Measurements from ENCODE around the gene EDA. TPM values are rescaled to one million over a fixed set of nuclear protein-coding genes. Genes with fewer than 3 reads are reported as not detected.

Gene EDA
- total RNA-seq, 5 donors from 2014 or later (not counting 1 experiment from before 2014, with no cell fraction given) = 5.0 to 12.1 (median 8.2) TPM

DNA sequence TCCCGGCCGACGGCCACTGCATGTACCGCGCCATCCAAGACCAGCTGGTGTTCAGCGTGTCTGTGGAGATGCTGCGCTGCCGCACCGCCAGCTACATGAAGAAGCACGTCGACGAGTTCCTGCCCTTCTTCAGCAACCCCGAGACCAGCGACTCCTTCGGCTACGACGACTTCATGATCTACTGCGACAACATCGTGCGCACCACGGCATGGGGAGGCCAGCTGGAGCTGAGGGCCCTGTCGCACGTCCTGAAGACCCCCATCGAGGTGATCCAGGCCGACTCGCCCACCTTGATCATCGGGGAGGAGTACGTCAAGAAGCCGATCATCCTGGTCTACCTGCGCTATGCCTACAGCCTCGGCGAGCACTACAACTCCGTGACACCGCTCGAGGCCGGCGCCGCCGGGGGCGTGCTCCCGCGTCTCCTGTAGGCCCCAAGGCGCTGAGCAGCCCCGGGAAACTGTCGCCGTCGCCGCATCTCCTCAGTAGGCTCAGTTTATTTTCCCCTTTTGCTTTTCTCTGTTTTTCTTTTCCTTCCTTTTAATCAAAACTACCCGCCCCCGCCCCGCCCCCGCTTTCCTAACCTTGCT, 447.1 kb downstream of the EDA start:
- H3K36me3 Mint-ChIP-seq = no peaks in the 10 kb centered on the region
- H3K4me1 Mint-ChIP-seq = no peaks in the 10 kb centered on the region
- ChIA-PET CTCF (interaction anchor here in 1 of 2 donors (0.6 kb wide), 1 partner anchor 1213 kb away, joined by 3 read pairs; no protein-coding TSS in a partner anchor), POLR2A (no interaction called here)
- Histone ChIP-seq H3K27ac (ENCODE audit: low read length) (no peak overlapping the region), H3K4me3 (ENCODE audit: control insufficient read depth in 1 of 2, extremely low read depth in 1 of 2, low read length in 1 of 2) (no peak overlapping the region), H3K36me3 (ENCODE audit: control insufficient read depth in 2 of 2, extremely low read depth in 1 of 2, insufficient read depth in 1 of 2, low read length in 1 of 2) (no peaks in the 10 kb centered on the region), H3K4me1 (ENCODE audit: control insufficient read depth in 1 of 2, extremely low read depth in 1 of 2, insufficient read depth in 2 of 2, low read length in 2 of 2) (no peaks in the 10 kb centered on the region), H3K9me3 (no peaks in the 10 kb centered on the region), H3K27me3 (replicated peaks in 1 of 2; ENCODE audit: control insufficient read depth in 2 of 2, extremely low read depth in 1 of 2, insufficient read depth in 2 of 2, low read length in 1 of 2) (no peaks in the 10 kb centered on the region)
- WGBS (ENCODE audit: insufficient coverage) = 95% methylated on average over 30 of the region's 52 CpGs
- DNase-seq (no peak), ATAC-seq (replicated peaks in 1 of 4) (no peak)
- no peaks in the 10 kb centered on the region for H3K9me3 Mint-ChIP-seq
- peaks cover 2 to 37% of the 10 kb centered on the region in 2 donors for H3K27me3 Mint-ChIP-seq
- no peak overlapping the region for H3K27ac Mint-ChIP-seq
- no peak overlapping the region for H3K4me3 Mint-ChIP-seq

DNA sequence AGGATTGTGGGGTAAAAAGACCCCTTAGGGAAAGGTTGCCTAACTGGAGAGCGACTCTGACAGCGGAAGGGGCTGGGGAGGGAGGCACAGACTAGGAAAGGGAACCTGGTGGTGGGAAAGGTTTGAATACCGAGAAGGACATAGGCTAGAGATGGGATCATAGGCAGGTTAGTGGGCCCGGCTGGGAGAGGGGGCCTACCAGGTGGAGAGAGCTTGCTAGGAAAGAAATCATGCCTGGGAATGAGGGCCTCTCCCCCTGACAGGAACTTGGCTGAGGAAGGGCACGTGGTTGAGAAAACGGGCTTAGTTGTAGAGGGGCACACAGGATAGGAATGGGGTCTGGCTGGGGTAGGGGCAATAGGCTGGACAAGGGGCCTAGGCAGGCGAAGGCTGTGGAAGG, 450.7 kb downstream of the EDA start:
- no peak overlapping the region for H3K4me3 ChIP-seq (ENCODE audit: control insufficient read depth in 1 of 2, extremely low read depth in 1 of 2, low read length in 1 of 2)
- H3K36me3 ChIP-seq (ENCODE audit: control insufficient read depth in 2 of 2, extremely low read depth in 1 of 2, insufficient read depth in 1 of 2, low read length in 1 of 2) = no peaks in the 10 kb centered on the region
- no peaks in the 10 kb centered on the region for H3K4me1 ChIP-seq (ENCODE audit: control insufficient read depth in 1 of 2, extremely low read depth in 1 of 2, insufficient read depth in 2 of 2, low read length in 2 of 2)
- H3K27ac ChIP-seq (ENCODE audit: low read length) = no peak overlapping the region
- H3K27me3 Mint-ChIP-seq = peaks cover 2 to 26% of the 10 kb centered on the region in 2 donors
- ATAC-seq (replicated peaks in 1 of 4) (no peak), DNase-seq (no peak)
- H3K36me3 Mint-ChIP-seq = no peaks in the 10 kb centered on the region
- H3K4me1 Mint-ChIP-seq = no peaks in the 10 kb centered on the region
- H3K9me3 ChIP-seq = no peaks in the 10 kb centered on the region
- WGBS (ENCODE audit: insufficient coverage) = 70% methylated on average over 2 of the region's 7 CpGs
- ChIA-PET POLR2A (no interaction called here), CTCF (no interaction called here)
- H3K27ac Mint-ChIP-seq = no peak overlapping the region
- no peaks in the 10 kb centered on the region for H3K27me3 ChIP-seq (replicated peaks in 1 of 2; ENCODE audit: control insufficient read depth in 2 of 2, extremely low read depth in 1 of 2, insufficient read depth in 2 of 2, low read length in 1 of 2)
- H3K9me3 Mint-ChIP-seq = no peaks in the 10 kb centered on the region
- no peak overlapping the region for H3K4me3 Mint-ChIP-seq

DNA sequence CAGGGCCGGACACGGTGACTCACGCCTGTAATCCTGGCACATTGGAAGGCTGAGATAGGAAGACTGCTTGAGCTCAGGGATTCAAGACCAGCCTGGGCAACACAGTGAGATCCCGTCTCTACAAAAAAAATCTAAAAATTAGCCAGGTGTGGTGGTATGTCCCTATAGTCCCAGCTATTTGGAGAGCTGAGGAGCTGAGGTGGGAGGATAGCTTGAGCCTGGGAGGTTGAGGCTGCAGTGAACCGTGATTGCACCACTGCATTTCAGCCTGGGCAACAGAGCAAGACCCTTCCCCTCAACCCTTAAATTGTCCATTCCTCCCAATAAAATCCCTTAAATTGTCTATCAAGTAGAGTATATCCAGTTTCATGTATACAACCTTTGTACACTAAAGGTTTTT, 463.4 kb downstream of the EDA start:
- no peaks in the 10 kb centered on the region for H3K4me1 Mint-ChIP-seq
- no peaks in the 10 kb centered on the region for H3K36me3 Mint-ChIP-seq
- H3K27ac Mint-ChIP-seq = no peak overlapping the region
- H3K27me3 ChIP-seq (replicated peaks in 1 of 2; ENCODE audit: control insufficient read depth in 2 of 2, extremely low read depth in 1 of 2, insufficient read depth in 2 of 2, low read length in 1 of 2) = no peaks in the 10 kb centered on the region
- DNase-seq (no peak), ATAC-seq (replicated peaks in 1 of 4) (no peak)
- no CpG with 5 or more reads among the region's 5 CpGs for WGBS (ENCODE audit: insufficient coverage)
- H3K36me3 ChIP-seq (ENCODE audit: control insufficient read depth in 2 of 2, extremely low read depth in 1 of 2, insufficient read depth in 1 of 2, low read length in 1 of 2) = no peaks in the 10 kb centered on the region
- no peaks in the 10 kb centered on the region for H3K4me1 ChIP-seq (ENCODE audit: control insufficient read depth in 1 of 2, extremely low read depth in 1 of 2, insufficient read depth in 2 of 2, low read length in 2 of 2)
- CTCF ChIA-PET = no interaction called here
- H3K9me3 ChIP-seq = no peaks in the 10 kb centered on the region
- no peak overlapping the region for H3K27ac ChIP-seq (ENCODE audit: low read length)
- POLR2A ChIA-PET = no interaction called here
- peaks cover 2 to 18% of the 10 kb centered on the region in 2 donors for H3K27me3 Mint-ChIP-seq
- no peak overlapping the region for H3K4me3 ChIP-seq (ENCODE audit: control insufficient read depth in 1 of 2, extremely low read depth in 1 of 2, low read length in 1 of 2)
- H3K9me3 Mint-ChIP-seq = no peaks in the 10 kb centered on the region
- no peak overlapping the region for H3K4me3 Mint-ChIP-seq

DNA sequence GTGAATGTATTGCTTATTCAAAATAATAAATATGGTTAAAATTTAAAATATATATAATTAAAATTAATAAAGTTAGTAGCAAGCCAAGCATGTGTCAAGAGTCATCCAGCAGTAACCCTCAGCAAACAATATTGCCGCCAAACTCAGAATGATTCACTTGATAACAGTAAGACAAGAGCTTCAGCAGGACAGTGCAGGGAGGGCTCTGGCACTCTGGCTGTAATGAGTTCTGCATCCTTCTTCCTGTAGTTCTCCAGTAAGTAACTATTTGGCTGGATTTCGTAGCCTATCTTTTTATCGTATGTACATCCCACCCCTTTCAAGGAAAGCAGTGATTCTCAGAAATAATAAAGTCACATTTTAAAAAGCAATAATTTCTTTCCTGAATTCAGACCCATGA, 464.0 kb downstream of the EDA start:
- Histone ChIP-seq H3K27ac (ENCODE audit: low read length) (no peak overlapping the region), H3K27me3 (replicated peaks in 1 of 2; ENCODE audit: control insufficient read depth in 2 of 2, extremely low read depth in 1 of 2, insufficient read depth in 2 of 2, low read length in 1 of 2) (no peaks in the 10 kb centered on the region), H3K4me3 (ENCODE audit: control insufficient read depth in 1 of 2, extremely low read depth in 1 of 2, low read length in 1 of 2) (no peak overlapping the region), H3K4me1 (ENCODE audit: control insufficient read depth in 1 of 2, extremely low read depth in 1 of 2, insufficient read depth in 2 of 2, low read length in 2 of 2) (no peaks in the 10 kb centered on the region), H3K9me3 (no peaks in the 10 kb centered on the region), H3K36me3 (ENCODE audit: control insufficient read depth in 2 of 2, extremely low read depth in 1 of 2, insufficient read depth in 1 of 2, low read length in 1 of 2) (no peaks in the 10 kb centered on the region)
- Mint-ChIP-seq H3K27me3 (peaks cover 2 to 18% of the 10 kb centered on the region in 2 donors), H3K4me3 (no peak overlapping the region), H3K9me3 (no peaks in the 10 kb centered on the region), H3K36me3 (no peaks in the 10 kb centered on the region), H3K27ac (no peak overlapping the region), H3K4me1 (no peaks in the 10 kb centered on the region)
- ChIA-PET POLR2A (no interaction called here), CTCF (no interaction called here)
- ATAC-seq (replicated peaks in 1 of 4) = no peak
- no peak for DNase-seq
- no CpG with 5 or more reads among the region's 3 CpGs for WGBS (ENCODE audit: insufficient coverage)

DNA sequence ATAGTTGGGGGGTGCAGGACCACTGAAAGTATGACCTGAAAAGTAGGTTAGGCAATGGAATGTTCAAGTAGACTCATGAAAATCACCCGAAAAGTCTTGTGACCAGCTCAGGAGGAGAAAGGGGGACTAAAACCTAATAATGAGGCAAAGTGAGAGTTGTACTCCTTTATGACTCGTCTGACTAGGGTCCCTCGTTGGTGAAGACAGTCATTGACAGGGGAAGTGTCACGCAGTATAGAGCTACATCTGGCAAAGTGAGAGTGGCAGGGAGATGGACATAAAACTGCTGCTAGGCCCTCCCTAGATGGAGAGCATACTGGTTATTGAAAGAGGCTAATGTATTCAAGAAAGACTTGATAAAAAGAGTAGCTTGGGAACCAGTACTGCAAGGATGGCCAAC, 466.8 kb downstream of the EDA start:
- ChIA-PET CTCF (interaction anchor here in 1 of 2 donors (1.4 kb wide), 1 partner anchor 15 kb away, joined by 4 read pairs; no protein-coding TSS in a partner anchor), POLR2A (no interaction called here)
- DNase-seq (no peak), ATAC-seq (replicated peaks in 1 of 4) (no peak)
- 71% methylated on average over 1 of the region's 4 CpGs for WGBS (ENCODE audit: insufficient coverage)
- H3K4me1 ChIP-seq (ENCODE audit: control insufficient read depth in 1 of 2, extremely low read depth in 1 of 2, insufficient read depth in 2 of 2, low read length in 2 of 2) = no peaks in the 10 kb centered on the region
- Mint-ChIP-seq H3K4me3 (no peak overlapping the region), H3K4me1 (no peaks in the 10 kb centered on the region), H3K27ac (no peak overlapping the region), H3K27me3 (peaks cover 2 to 21% of the 10 kb centered on the region in 2 donors), H3K9me3 (no peaks in the 10 kb centered on the region), H3K36me3 (no peaks in the 10 kb centered on the region)
- H3K27ac ChIP-seq (ENCODE audit: low read length) = no peak overlapping the region
- H3K27me3 ChIP-seq (replicated peaks in 1 of 2; ENCODE audit: control insufficient read depth in 2 of 2, extremely low read depth in 1 of 2, insufficient read depth in 2 of 2, low read length in 1 of 2) = no peaks in the 10 kb centered on the region
- H3K4me3 ChIP-seq (ENCODE audit: control insufficient read depth in 1 of 2, extremely low read depth in 1 of 2, low read length in 1 of 2) = no peak overlapping the region
- H3K9me3 ChIP-seq = no peaks in the 10 kb centered on the region
- no peaks in the 10 kb centered on the region for H3K36me3 ChIP-seq (ENCODE audit: control insufficient read depth in 2 of 2, extremely low read depth in 1 of 2, insufficient read depth in 1 of 2, low read length in 1 of 2)

DNA sequence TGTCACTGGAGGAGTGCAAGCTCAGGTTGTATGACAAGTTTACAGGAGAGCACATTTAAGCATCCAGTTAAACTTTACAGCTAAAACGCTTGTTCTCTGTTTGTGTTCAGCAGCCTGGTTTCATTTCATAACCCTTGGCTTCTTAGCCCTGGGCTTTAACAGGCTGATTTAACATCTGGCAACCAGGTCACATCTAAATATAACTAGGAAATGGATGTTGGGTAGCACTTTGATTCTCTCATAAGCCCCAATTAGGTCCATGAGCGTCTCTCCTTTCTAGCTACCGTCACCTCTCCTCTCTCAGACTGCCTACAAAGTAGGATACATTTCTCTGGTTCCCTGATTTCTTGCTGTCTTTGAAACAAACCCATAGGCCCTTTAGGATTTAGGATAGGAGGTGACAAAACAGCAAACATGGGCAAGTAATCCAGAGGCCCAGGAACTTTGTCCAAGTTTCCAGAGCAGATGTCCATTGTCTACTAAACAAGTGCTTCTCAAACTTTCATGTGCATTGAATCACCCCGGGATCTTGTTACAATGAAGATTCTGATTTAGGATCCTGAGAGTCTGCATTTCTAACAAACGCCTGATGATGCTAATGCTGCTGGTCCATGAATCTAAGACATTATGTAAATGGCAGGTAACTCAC, 468.8 kb downstream of the EDA start:
- H3K36me3 Mint-ChIP-seq = no peaks in the 10 kb centered on the region
- no peaks in the 10 kb centered on the region for H3K4me1 ChIP-seq (ENCODE audit: control insufficient read depth in 1 of 2, extremely low read depth in 1 of 2, insufficient read depth in 2 of 2, low read length in 2 of 2)
- H3K36me3 ChIP-seq (ENCODE audit: control insufficient read depth in 2 of 2, extremely low read depth in 1 of 2, insufficient read depth in 1 of 2, low read length in 1 of 2) = no peaks in the 10 kb centered on the region
- DNase-seq = no peak
- ChIA-PET CTCF (no interaction called here), POLR2A (no interaction called here)
- H3K27ac Mint-ChIP-seq = no peak overlapping the region
- ATAC-seq (replicated peaks in 1 of 4) = no peak
- H3K4me3 ChIP-seq (ENCODE audit: control insufficient read depth in 1 of 2, extremely low read depth in 1 of 2, low read length in 1 of 2) = no peak overlapping the region
- H3K9me3 Mint-ChIP-seq = no peaks in the 10 kb centered on the region
- no peak overlapping the region for H3K27ac ChIP-seq (ENCODE audit: low read length)
- peaks cover 2 to 20% of the 10 kb centered on the region in 2 donors for H3K27me3 Mint-ChIP-seq
- 80% methylated on average over 1 of the region's 5 CpGs for WGBS (ENCODE audit: insufficient coverage)
- no peaks in the 10 kb centered on the region for H3K27me3 ChIP-seq (replicated peaks in 1 of 2; ENCODE audit: control insufficient read depth in 2 of 2, extremely low read depth in 1 of 2, insufficient read depth in 2 of 2, low read length in 1 of 2)
- H3K4me1 Mint-ChIP-seq = peaks cover 0 to 2% (median 0%) of the 10 kb centered on the region in 3 donors
- no peak overlapping the region for H3K4me3 Mint-ChIP-seq
- H3K9me3 ChIP-seq = no peaks in the 10 kb centered on the region
